PC-9 (cell line): Measurements from ENCODE around the gene DRGX. TPM values are rescaled to one million over a fixed set of nuclear protein-coding genes. Genes with fewer than 3 reads are reported as not detected.

Experiments
- BruUV-seq: library from RNA; stranded (reverse); fragments of 400-500 nt; replicated peaks from 2 replicates; lab custom pipeline; 2021; lab: Mats Ljungman, UMichigan
- CTCF ChIA-PET: fragments of 300-600 bp; sonication (Branson Sonifier 250); formaldehyde crosslinking; loops from one replicate; lab custom pipeline; 2022; ENCODE audit warnings: antibody characterized with exemption; lab: Charles Lee
- POLR2A ChIA-PET: fragments of 300-600 bp; sonication (Branson Sonifier 250); formaldehyde crosslinking; loops from one replicate; lab custom pipeline; 2022; ENCODE audit warnings: antibody characterized with exemption; ENCODE audit not compliant: unreplicated experiment; lab: Charles Lee
- DNase-seq, 2 experiments: peaks; one replicate each; pipeline versions ENCODE4 v3.0.0 to v3.0.0-alpha.2; 2015 to 2022; ENCODE audit warnings: mixed read lengths in 1 of 2
- H2AFZ ChIP-seq: fragments of 200-600 bp; sonication (generic); 2 replicates; pipeline ENCODE4 v1.8.1; 2017; ENCODE audit warnings: antibody characterized with exemption
- H3F3A ChIP-seq: fragments of 200-600 bp; sonication (generic); 2 replicates; pipeline ENCODE4 v1.8.1; 2017; ENCODE audit warnings: antibody characterized with exemption, mild to moderate bottlenecking, low read depth; ENCODE audit not compliant: insufficient read depth
- H3K27ac ChIP-seq: fragments of 200-600 bp; sonication (generic); 2 replicates; pipeline ENCODE4 v1.6.1; 2016; ENCODE audit warnings: mixed run types
- H3K27me3 ChIP-seq: fragments of 200-600 bp; sonication (generic); 2 replicates; pipeline ENCODE4 v1.6.1; 2016; ENCODE audit warnings: low read depth, mixed run types; ENCODE audit not compliant: insufficient read depth
- H3K36me3 ChIP-seq: fragments of 200-600 bp; sonication (generic); 2 replicates; pipeline ENCODE4 v1.6.1; 2016; ENCODE audit warnings: low read depth, mixed run types
- H3K4me1 ChIP-seq: fragments of 200-600 bp; sonication (generic); replicated peaks from 2 replicates; pipeline ENCODE4 v1.6.1; 2016; ENCODE audit warnings: mixed run types; ENCODE audit not compliant: insufficient read depth
- H3K4me2 ChIP-seq: fragments of 200-600 bp; sonication (generic); 2 replicates; pipeline ENCODE4 v1.6.1; 2017; ENCODE audit warnings: mixed run types
- H3K4me3 ChIP-seq: fragments of 200-600 bp; sonication (generic); 2 replicates; pipeline ENCODE4 v1.6.1; 2016; ENCODE audit warnings: mixed run types
- H3K79me2 ChIP-seq: fragments of 200-600 bp; sonication (generic); 2 replicates; pipeline ENCODE4 v1.6.1; 2017; ENCODE audit warnings: low read depth, mixed run types
- H3K9me2 ChIP-seq: fragments of 200-600 bp; sonication (generic); 2 replicates; pipeline ENCODE4 v1.8.1; 2017; ENCODE audit warnings: mild to moderate bottlenecking; ENCODE audit not compliant: insufficient read depth
- H3K9me3 ChIP-seq: fragments of 200-600 bp; sonication (generic); 2 replicates; pipeline ENCODE4 v1.8.1; 2016; ENCODE audit warnings: low read depth; ENCODE audit not compliant: insufficient read depth
- H4K20me1 ChIP-seq: fragments of 200-600 bp; sonication (generic); 2 replicates; pipeline ENCODE4 v1.8.1; 2017; ENCODE audit not compliant: insufficient read depth
- CTCF ChIP-seq: fragments of 200-600 bp; sonication (generic); conservative IDR thresholded peaks from 2 replicates; pipeline ENCODE4 v1.6.1; 2017; ENCODE audit warnings: mixed run types, antibody characterized with exemption, mild to moderate bottlenecking, moderate library complexity
- EZH2 ChIP-seq: fragments of 200-600 bp; sonication (generic); IDR thresholded peaks from 2 replicates; pipeline ENCODE4 v1.8.0; 2017; ENCODE audit warnings: antibody characterized with exemption, low read depth
- intact Hi-C: fragments of 100-400 bp; cut with micrococcal nuclease; formaldehyde crosslinking; loops from one replicate; pipeline ENCODE4 v1.10.0; 2022; ENCODE audit not compliant: unreplicated experiment
- total RNA-seq: library from RNA; stranded (reverse); gene quantifications from 2 replicates; pipeline ENCODE4 v1.2.3, GENCODE V29; 2021

The DRGX gene
- total RNA-seq, 1 experiment from 2014 or later, result not detected

- Histone ChIP-seq H3K9me2 (no peaks in the 10 kb centered on the region), H3K9me3 (no peaks in the 10 kb centered on the region), H2AFZ (no peak overlapping the region), H4K20me1 (peaks cover 3% of the 10 kb centered on the region; the same call in 1 of the 2 replicates), H3K4me3 (no peak overlapping the region), H3K4me2 (no peak overlapping the region), H3K36me3 (no peaks in the 10 kb centered on the region), H3K4me1 (no peaks in the 10 kb centered on the region), H3F3A (no peaks in the 10 kb centered on the region), H3K27me3 (peaks cover 34% of the 10 kb centered on the region), H3K79me2 (no peaks in the 10 kb centered on the region), H3K27ac (no peak overlapping the region)
- intact Hi-C loops, result no loop called here
- TF ChIP-seq EZH2 (no peak), CTCF (0 out of 2 replicates have a peak, but pooled peaks have one; percentile 29)
- no peak for DNase-seq
- ChIA-PET POLR2A (no interaction called here), CTCF (interaction anchor here (0.6 kb wide), 1 partner anchor 9 kb away, joined by 4 read pairs; no protein-coding TSS in a partner anchor)
- BruUV-seq, result no TSS peak
Measured at GRCh38 chr10:49393757-49394156, 2.1 kb downstream of the DRGX start.

GRCh38 chr10:49393301-49393700 is 2.6 kb downstream of the DRGX start:
- no peaks in the 10 kb centered on the region for H3F3A ChIP-seq
- no peak overlapping the region for H2AFZ ChIP-seq
- no peak for DNase-seq
- no peaks in the 10 kb centered on the region for H3K36me3 ChIP-seq
- BruUV-seq, result no TSS peak
- no peaks in the 10 kb centered on the region for H3K9me3 ChIP-seq
- H3K9me2 ChIP-seq, result no peaks in the 10 kb centered on the region
- peaks cover 34% of the 10 kb centered on the region for H3K27me3 ChIP-seq
- CTCF ChIA-PET, result no interaction called here
- H3K27ac ChIP-seq, result no peak overlapping the region
- H3K79me2 ChIP-seq, result no peaks in the 10 kb centered on the region
- H3K4me1 ChIP-seq, result no peaks in the 10 kb centered on the region
- no peak overlapping the region for H3K4me2 ChIP-seq
- no peak for TF ChIP-seq CTCF
- H4K20me1 ChIP-seq, result peaks cover 3% of the 10 kb centered on the region; the same call in 1 of the 2 replicates
- POLR2A ChIA-PET, result no interaction called here
- no peak overlapping the region for H3K4me3 ChIP-seq
- intact Hi-C loops, result no loop called here

- no peaks in the 10 kb centered on the region for H3K9me3 ChIP-seq
- no peaks in the 10 kb centered on the region for H3K9me2 ChIP-seq
- DNase-seq, result no peak
- peaks cover 7% of the 10 kb centered on the region for H3K4me1 ChIP-seq
- CTCF ChIA-PET, result no interaction called here
- H3K36me3 ChIP-seq, result no peaks in the 10 kb centered on the region
- no peak overlapping the region for H2AFZ ChIP-seq
- intact Hi-C loops, result no loop called here
- POLR2A ChIA-PET, result no interaction called here
- no peak overlapping the region for H3K4me2 ChIP-seq
- no peak overlapping the region for H3K4me3 ChIP-seq
- no peak overlapping the region for H3K27ac ChIP-seq
- TF ChIP-seq EZH2 (no peak), CTCF (no peak)
- H3K79me2 ChIP-seq, result no peaks in the 10 kb centered on the region
- peaks cover 3% of the 10 kb centered on the region; the same call in 1 of the 2 replicates for H4K20me1 ChIP-seq
- peaks cover 31% of the 10 kb centered on the region for H3K27me3 ChIP-seq
- no TSS peak for BruUV-seq
- H3F3A ChIP-seq, result peaks cover 15% of the 10 kb centered on the region; the same call in 1 of the 2 replicates
Measured at GRCh38 chr10:49389361-49389933, 6.4 kb downstream of the DRGX start.
